A549 (cell line): ENCODE results near the gene LRIT2. TPM values are rescaled to one million over a fixed set of nuclear protein-coding genes. Genes with fewer than 3 reads are reported as not detected.

Experiments
- ATAC-seq, 2 experiments: fragments of 200-7000 bp in 1 of 2; fragments of >200 bp in 1 of 2; cut with Nextera tagmentation in 1 of 2; cut with Tn5 transposase in 1 of 2; 3 replicates each; pipeline versions ENCODE4 v1.8.0 to v1.9.1; 2018 to 2020; ENCODE audit warnings: mild to moderate bottlenecking in 1 of 2, moderate library complexity in 1 of 2
- CTCF ChIA-PET: fragments of 300-600 bp; sonication (Branson Sonifier 250); formaldehyde crosslinking; extraction: SDS; loops from one replicate; lab custom pipeline; 2021; ENCODE audit warnings: antibody characterized with exemption, inconsistent platforms; lab: Yijun Ruan, JAX
- POLR2A ChIA-PET: fragments of 350-600 bp; formaldehyde crosslinking; extraction: SDS; loops from one replicate; lab custom pipeline; 2021; ENCODE audit warnings: antibody characterized with exemption, inconsistent platforms; lab: Yijun Ruan, JAX
- DNase-seq, 2 experiments: peaks; one replicate each; pipeline versions ENCODE4 v3.0.0 to v3.0.0-alpha.2; 2011 to 2016; ENCODE audit warnings: low read depth in 1 of 2, low spot score in 1 of 2
- FAIRE-seq: peaks from 2 replicates; lab custom pipeline; 2011; peaks lifted over from hg19 to GRCh38; lab: Jason Lieb, UNC
- H3K27ac ChIP-seq, 2 experiments: fragments of >200 bp; sonication (Bioruptor Twin); formaldehyde crosslinking; 3 replicates each; pipeline ENCODE4 v1.5.1; 2016 to 2017
- H3K4me1 ChIP-seq: fragments of >200 bp; sonication (Bioruptor Twin); formaldehyde crosslinking; 3 replicates; pipeline ENCODE4 v1.6.1; 2016
- H3K4me2 ChIP-seq: fragments of >200 bp; sonication (Bioruptor Twin); formaldehyde crosslinking; 3 replicates; pipeline ENCODE4 v1.6.1; 2016
- H3K4me3 ChIP-seq: fragments of >200 bp; sonication (Bioruptor Twin); formaldehyde crosslinking; 3 replicates; pipeline ENCODE4 v1.5.1; 2016
- H3K9me3 ChIP-seq: fragments of >200 bp; sonication (Bioruptor Twin); formaldehyde crosslinking; 3 replicates; pipeline ENCODE4 v1.6.1; 2016
- BCL3 ChIP-seq: fragments of >200 bp; sonication (Bioruptor Twin); formaldehyde crosslinking; IDR thresholded peaks from 3 replicates; pipeline ENCODE4 v1.6.1; 2016
- CBX2 ChIP-seq: fragments of 200-600 bp; sonication (generic); IDR thresholded peaks from 2 replicates; pipeline ENCODE4 v1.6.1; 2016; ENCODE audit warnings: low read depth, mild to moderate bottlenecking, borderline replicate concordance
- CHD2 ChIP-seq: fragments of 150-350 bp; IDR thresholded peaks from 2 replicates; pipeline ENCODE4 v1.6.1; 2014; ENCODE audit warnings: low read length; ENCODE audit not compliant: partially characterized antibody
- CHD4 ChIP-seq: fragments of 200-600 bp; sonication (generic); IDR thresholded peaks from 2 replicates; pipeline ENCODE4 v1.6.1; 2016; ENCODE audit warnings: antibody characterized with exemption, mild to moderate bottlenecking, borderline replicate concordance
- CTCF ChIP-seq: fragments of >200 bp; sonication (Bioruptor Twin); formaldehyde crosslinking; IDR thresholded peaks from 3 replicates; pipeline ENCODE4 v1.5.1; 2016
- EHF ChIP-seq: fragments of 250-450 bp; sonication (Bioruptor Pico); IDR thresholded peaks from 2 replicates; pipeline ENCODE4 v1.5.0; 2020; ENCODE audit warnings: mild to moderate bottlenecking
- EP300 ChIP-seq, 2 experiments: fragments of >200 bp; sonication (Bioruptor Twin); formaldehyde crosslinking; IDR thresholded peaks; 2 replicates in 1 of 2; 3 replicates in 1 of 2; pipeline ENCODE4 v1.6.1; 2016 to 2017
- ESRRA ChIP-seq: fragments of 150-350 bp; IDR thresholded peaks from 2 replicates; pipeline ENCODE4 v1.6.1; 2014; ENCODE audit warnings: mild to moderate bottlenecking, low read length, borderline replicate concordance
- FOXS1 ChIP-seq: fragments of 250-450 bp; sonication (Bioruptor Pico); IDR thresholded peaks from 2 replicates; pipeline ENCODE4 v1.5.0; 2020; ENCODE audit warnings: mild to moderate bottlenecking, moderate library complexity
- GATA3 ChIP-seq: IDR thresholded peaks from 2 replicates; pipeline ENCODE4 v1.6.1; 2012; ENCODE audit warnings: borderline replicate concordance
- HOXA7 ChIP-seq: fragments of 250-450 bp; sonication (Bioruptor Pico); IDR thresholded peaks from 2 replicates; pipeline ENCODE4 v1.5.0; 2020; ENCODE audit warnings: mild to moderate bottlenecking, moderate library complexity
- HOXB13 ChIP-seq: fragments of 250-450 bp; sonication (Bioruptor Pico); IDR thresholded peaks from 2 replicates; pipeline ENCODE4 v1.5.0; 2020; ENCODE audit warnings: low read depth, mild to moderate bottlenecking, moderate library complexity
- JUNB ChIP-seq: fragments of >200 bp; sonication (Bioruptor Twin); formaldehyde crosslinking; IDR thresholded peaks from 2 replicates; pipeline ENCODE4 v1.6.1; 2016
- KDM5A ChIP-seq: fragments of 200-600 bp; sonication (generic); IDR thresholded peaks from 2 replicates; pipeline ENCODE4 v1.6.1; 2016; ENCODE audit warnings: antibody characterized with exemption, mild to moderate bottlenecking
- MAFK ChIP-seq: fragments of 450-650 bp; IDR thresholded peaks from 2 replicates; pipeline ENCODE4 v1.6.1; 2014; ENCODE audit not compliant: partially characterized antibody
- NFE2L2 ChIP-seq: fragments of 150-350 bp; conservative IDR thresholded peaks from 2 replicates; pipeline ENCODE4 v1.6.1; 2014; ENCODE audit warnings: low read length
- NPAS2 ChIP-seq: fragments of 250-450 bp; sonication (Bioruptor Pico); IDR thresholded peaks from 2 replicates; pipeline ENCODE4 v1.8.0; 2022; ENCODE audit warnings: mild to moderate bottlenecking, moderate library complexity, borderline replicate concordance
- PHF8 ChIP-seq: fragments of 200-600 bp; sonication (generic); IDR thresholded peaks from 2 replicates; pipeline ENCODE4 v1.6.1; 2016; ENCODE audit warnings: low read depth, mild to moderate bottlenecking, antibody characterized with exemption, moderate library complexity, borderline replicate concordance
- POLR2A ChIP-seq: IDR thresholded peaks from 2 replicates; pipeline ENCODE4 v1.6.1; 2012; ENCODE audit warnings: mild to moderate bottlenecking, low read length
- RARB ChIP-seq: fragments of 250-450 bp; sonication (Bioruptor Pico); IDR thresholded peaks from 2 replicates; pipeline ENCODE4 v1.8.0; 2021; ENCODE audit warnings: mild to moderate bottlenecking, moderate library complexity
- RNF2 ChIP-seq: fragments of 200-600 bp; sonication (generic); IDR thresholded peaks from 2 replicates; pipeline ENCODE4 v1.6.1; 2016; ENCODE audit warnings: low read depth, mild to moderate bottlenecking, antibody characterized with exemption, moderate library complexity, borderline replicate concordance
- SREBF2 ChIP-seq: fragments of 450-650 bp; IDR thresholded peaks from 2 replicates; pipeline ENCODE4 v1.6.1; 2014; ENCODE audit warnings: mild to moderate bottlenecking, moderate library complexity
- TFCP2L1 ChIP-seq: fragments of 250-450 bp; sonication (Bioruptor Pico); IDR thresholded peaks from 2 replicates; pipeline ENCODE4 v1.5.0; 2021; ENCODE audit warnings: mild to moderate bottlenecking
- USF2 ChIP-seq: fragments of 450-650 bp; IDR thresholded peaks from 2 replicates; pipeline ENCODE4 v1.6.1; 2014; ENCODE audit warnings: antibody characterized with exemption
- ZNF302 ChIP-seq: fragments of 250-450 bp; sonication (Bioruptor Pico); IDR thresholded peaks from 2 replicates; pipeline ENCODE4 v1.9.0; 2021; ENCODE audit warnings: inconsistent platforms, mild to moderate bottlenecking, moderate library complexity
- ZSCAN20 ChIP-seq: fragments of 250-450 bp; sonication (Bioruptor Pico); IDR thresholded peaks from 2 replicates; pipeline ENCODE4 v1.8.0; 2022; ENCODE audit warnings: mild to moderate bottlenecking, moderate library complexity
- WGBS: methylation state at CpG from one replicate; pipeline ENCODE4 v1.1.6; 2017; ENCODE audit errors: missing lambda C conversion rate; 5-methylcytosine and 5-hydroxymethylcytosine counted together
- polyA plus RNA-seq, 4 experiments: library from polyadenylated mRNA; depleted of rRNA in 3 of 4; stranded (reverse); fragments of >200 nt; fragmentation: RNase III in 1 of 4; extraction: RNeasy Plus Mini Kit Qiagen cat#74134 plus additional on column Dnase treatment in 1 of 4; gene quantifications; 2 replicates in 3 of 4; 3 replicates in 1 of 4; pipeline ENCODE4 v1.2.3, GENCODE V29; 2011 to 2017
- TF ChIP-seq, protein P1 (sequence below): IDR thresholded peaks from 2 replicates; pipeline ENCODE4 v1.6.1; 2012
- TF ChIP-seq, protein P2 (sequence below): fragments of 250-450 bp; sonication (Bioruptor Pico); IDR thresholded peaks from 2 replicates; pipeline ENCODE4 v1.5.0; 2020; ENCODE audit warnings: low read depth, mild to moderate bottlenecking, moderate library complexity

Gene LRIT2
- polyA plus RNA-seq, 2 of the 4 experiments (the other 2 are of a cell fraction): not detected

GRCh38 chr10:84193846-84194423 lies 31.4 kb downstream of the LRIT2 start:
- POLR2A ChIA-PET: no interaction called here
- FAIRE-seq (no peak), DNase-seq (no peak), ATAC-seq (no peak)
- Histone ChIP-seq H3K27ac (peak overlapping the region in 1 of 2 experiments; percentile 73; a peak in 1 of 6 replicates), H3K9me3 (no peaks in the 10 kb centered on the region), H3K4me2 (peak overlapping the region; percentile 96), H3K4me3 (peak overlapping the region; percentile 50), H3K4me1 (peaks cover 4% of the 10 kb centered on the region; the same call in 1 of the 3 replicates)
- CTCF ChIA-PET: interaction anchor here (1.2 to 1.9 kb wide), 2 partner anchors 9 to 19 kb away, joined by 3 to 5 read pairs; no protein-coding TSS in a partner anchor
- WGBS: 77% methylated on average over 5 of the region's 5 CpGs
- TF ChIP-seq NPAS2 (CRISPR knock-in tag) (no peak), RARB (CRISPR knock-in tag) (no peak), ZNF302 (no peak), ZSCAN20 (CRISPR knock-in tag) (no peak)
- TF ChIP-seq, protein P1, sequence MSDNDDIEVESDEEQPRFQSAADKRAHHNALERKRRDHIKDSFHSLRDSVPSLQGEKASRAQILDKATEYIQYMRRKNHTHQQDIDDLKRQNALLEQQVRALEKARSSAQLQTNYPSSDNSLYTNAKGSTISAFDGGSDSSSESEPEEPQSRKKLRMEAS: no peak

- ChIA-PET POLR2A (no interaction called here), CTCF (interaction anchor here (1.2 kb wide), 1 partner anchor 19 kb away, joined by 3 read pairs; no protein-coding TSS in a partner anchor)
- no peak for ATAC-seq
- FAIRE-seq: no peak
- Histone ChIP-seq H3K27ac (no peak overlapping the region), H3K4me3 (no peak overlapping the region)
- 80% methylated on average over 2 of the region's 2 CpGs for WGBS
- TF ChIP-seq USF2: no peak
- no peak for TF ChIP-seq CHD2
- TF ChIP-seq SREBF2: no peak
- no peak for TF ChIP-seq CTCF
- no peak for TF ChIP-seq GATA3
- TF ChIP-seq NPAS2 (CRISPR knock-in tag): no peak
- TF ChIP-seq, all 56 proteins: peak for 0
- DNase-seq: no peak
- Histone ChIP-seq H3K9me3 (no peaks in the 10 kb centered on the region), H3K4me1 (peaks cover 4% of the 10 kb centered on the region; the same call in 1 of the 3 replicates), H3K4me2 (no peak overlapping the region)
Observed at GRCh38 chr10:84193327-84193726, 32.0 kb downstream of the LRIT2 start.

DNA sequence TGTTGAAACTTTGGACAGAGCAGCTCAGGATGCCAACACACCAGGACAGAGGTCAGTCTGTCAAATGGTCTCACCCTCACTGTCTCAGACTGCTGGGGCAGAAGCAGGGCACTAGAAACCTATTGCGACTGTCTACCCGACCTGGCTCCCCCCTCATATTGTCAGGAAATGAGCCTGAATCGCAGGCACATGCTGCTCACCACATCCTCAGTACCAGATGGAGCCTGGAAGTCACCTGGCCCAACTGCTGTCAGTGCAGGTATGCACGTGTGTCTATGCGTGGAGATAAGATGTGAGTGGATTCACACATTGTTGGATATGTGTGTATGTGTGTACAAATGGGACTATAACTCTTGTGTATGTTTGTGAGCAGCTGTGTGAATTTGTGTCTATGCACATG lies 34.2 kb downstream of the LRIT2 start:
- no peak overlapping the region for H3K4me2 ChIP-seq
- ChIA-PET POLR2A (no interaction called here), CTCF (interaction anchor here (1.2 to 1.6 kb wide), 2 partner anchors 8 to 43 kb away, joined by 3 to 6 read pairs; no protein-coding TSS in a partner anchor)
- H3K27ac ChIP-seq: no peak overlapping the region
- FAIRE-seq: no peak
- ATAC-seq: no peak
- TF ChIP-seq EHF (no peak), NFE2L2 (no peak), ESRRA (no peak), HOXB13 (CRISPR knock-in tag) (no peak), CHD2 (no peak), RARB (CRISPR knock-in tag) (no peak), PHF8 (no peak), CBX2 (no peak), EP300 (IDR thresholded peaks at IDR 0.05) (no peak), TFCP2L1 (CRISPR knock-in tag) (no peak), CHD4 (no peak), MAFK (no peak), FOXS1 (CRISPR knock-in tag) (no peak), BCL3 (no peak), RNF2 (no peak), HOXA7 (CRISPR knock-in tag) (no peak), JUNB (no peak), KDM5A (no peak), POLR2A (no peak)
- TF ChIP-seq, protein P2, sequence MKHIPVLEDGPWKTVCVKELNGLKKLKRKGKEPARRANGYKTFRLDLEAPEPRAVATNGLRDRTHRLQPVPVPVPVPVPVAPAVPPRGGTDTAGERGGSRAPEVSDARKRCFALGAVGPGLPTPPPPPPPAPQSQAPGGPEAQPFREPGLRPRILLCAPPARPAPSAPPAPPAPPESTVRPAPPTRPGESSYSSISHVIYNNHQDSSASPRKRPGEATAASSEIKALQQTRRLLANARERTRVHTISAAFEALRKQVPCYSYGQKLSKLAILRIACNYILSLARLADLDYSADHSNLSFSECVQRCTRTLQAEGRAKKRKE (CRISPR knock-in tag): no peak
- peaks cover 4% of the 10 kb centered on the region; the same call in 1 of the 3 replicates for H3K4me1 ChIP-seq
- no peaks in the 10 kb centered on the region for H3K9me3 ChIP-seq
- 15% methylated on average over 5 of the region's 5 CpGs for WGBS
- no peak for DNase-seq
- H3K4me3 ChIP-seq: no peak overlapping the region
